Glutamatergic neuron (in vitro differentiated cells): ENCODE results near the gene KAT2A. TPM values are rescaled to one million over a fixed set of nuclear protein-coding genes. Genes with fewer than 3 reads are reported as not detected.
A peak's percentile ranks its signal among the peaks of the same experiment; 100 is the strongest.

Source experiments
- DNase-seq: peaks from one replicate; pipeline ENCODE4 v3.0.0; 2022
- H3K27ac Mint-ChIP-seq: one replicate; pipeline ENCODE4 v1.8.0; 2020; ENCODE audit warnings: mild to moderate bottlenecking, mixed read lengths, inconsistent platforms; ENCODE audit not compliant: unreplicated experiment
- H3K27me3 Mint-ChIP-seq: one replicate; pipeline ENCODE4 v1.8.0; 2020; ENCODE audit warnings: mild to moderate bottlenecking, moderate library complexity, mixed read lengths, inconsistent platforms; ENCODE audit not compliant: unreplicated experiment
- H3K36me3 Mint-ChIP-seq: one replicate; pipeline ENCODE4 v1.8.0; 2020; ENCODE audit warnings: mild to moderate bottlenecking, mixed read lengths, inconsistent platforms; ENCODE audit not compliant: unreplicated experiment
- H3K4me1 Mint-ChIP-seq: one replicate; pipeline ENCODE4 v1.8.0; 2020; ENCODE audit warnings: mild to moderate bottlenecking, low read depth, mixed read lengths, inconsistent platforms; ENCODE audit not compliant: unreplicated experiment
- H3K4me3 Mint-ChIP-seq: one replicate; pipeline ENCODE4 v1.8.0; 2020; ENCODE audit warnings: mild to moderate bottlenecking, mixed read lengths, inconsistent platforms; ENCODE audit not compliant: unreplicated experiment
- H3K9me3 Mint-ChIP-seq: one replicate; pipeline ENCODE4 v1.8.0; 2020; ENCODE audit warnings: mild to moderate bottlenecking, moderate library complexity, mixed read lengths, inconsistent platforms; ENCODE audit not compliant: unreplicated experiment
- CTCF ChIP-seq: fragments of 200-600 bp; sonication (generic); IDR thresholded peaks from one replicate; pipeline ENCODE4 v1.5.0; 2021; ENCODE audit not compliant: partially characterized antibody, unreplicated experiment
- long read RNA-seq: library from polyadenylated mRNA; unstranded; transcript quantifications from one replicate; pipeline ENCODE4 v2.0.0, GENCODE V29; 2020; ENCODE audit not compliant: unreplicated experiment
- total RNA-seq: library from RNA; stranded (reverse); fragmentation: NEBNext Ultra II Directional; extraction: Animal tissue kit (Norgen Biotek cat#: 25700); gene quantifications from one replicate; pipeline ENCODE4 v1.2.1, GENCODE V29; 2021; ENCODE audit not compliant: unreplicated experiment

Gene KAT2A
- 29.3 TPM for total RNA-seq
- long read RNA-seq, partial matches to known transcripts, result 0 of 1 reads
- long read RNA-seq, other reads (novel, unspliced or antisense), result 1 of 1 reads

GRCh38 chr17:42120770-42121769 lies at the start of gene KAT2A:
KAT2A (minus strand) TSS chr17:42121367; CDS start chr17:42121304, 63 bp downstream.
- H3K4me1 Mint-ChIP-seq, result peaks cover 24% of the 10 kb centered on the region
- peaks cover 8% of the 10 kb centered on the region for H3K9me3 Mint-ChIP-seq
- no peaks in the 10 kb centered on the region for H3K36me3 Mint-ChIP-seq
- H3K4me3 Mint-ChIP-seq, result peak within 1 kb of the TSS; percentile 74
- DNase-seq, result peak; percentile 84
- H3K27me3 Mint-ChIP-seq, result peaks cover 8% of the 10 kb centered on the region
- TF ChIP-seq CTCF, result no peak
- peak within 1 kb of the TSS; percentile 98 for H3K27ac Mint-ChIP-seq

- no peaks in the 10 kb centered on the region for H3K36me3 Mint-ChIP-seq
- no peak overlapping the region for H3K27ac Mint-ChIP-seq
- no peaks in the 10 kb centered on the region for H3K4me1 Mint-ChIP-seq
- peaks cover 20% of the 10 kb centered on the region for H3K27me3 Mint-ChIP-seq
- no peaks in the 10 kb centered on the region for H3K9me3 Mint-ChIP-seq
- H3K4me3 Mint-ChIP-seq, result no peak overlapping the region
- TF ChIP-seq CTCF, result no peak
- no peak for DNase-seq
Observed at GRCh38 chr17:42169351-42169750, 48.2 kb upstream of the KAT2A start.

- Mint-ChIP-seq H3K36me3 (no peaks in the 10 kb centered on the region), H3K27me3 (peaks cover 20% of the 10 kb centered on the region), H3K9me3 (no peaks in the 10 kb centered on the region), H3K4me3 (no peak overlapping the region), H3K27ac (no peak overlapping the region), H3K4me1 (no peaks in the 10 kb centered on the region)
- no peak for DNase-seq
- no peak for TF ChIP-seq CTCF
Observed at GRCh38 chr17:42167807-42168206, 46.6 kb upstream of the KAT2A start.

GRCh38 chr17:42166196-42166763 lies 45.1 kb upstream of the KAT2A start:
- no peak for DNase-seq
- TF ChIP-seq CTCF, result no peak
- Mint-ChIP-seq H3K27me3 (peaks cover 20% of the 10 kb centered on the region), H3K4me3 (no peak overlapping the region), H3K9me3 (peaks cover 2% of the 10 kb centered on the region), H3K27ac (peak overlapping the region; percentile 48), H3K36me3 (no peaks in the 10 kb centered on the region), H3K4me1 (peaks cover 3% of the 10 kb centered on the region)

GRCh38 chr17:42165751-42166150 lies 44.6 kb upstream of the KAT2A start:
- H3K4me3 Mint-ChIP-seq, result no peak overlapping the region
- no peak overlapping the region for H3K27ac Mint-ChIP-seq
- no peak for DNase-seq
- H3K9me3 Mint-ChIP-seq, result peaks cover 2% of the 10 kb centered on the region
- no peaks in the 10 kb centered on the region for H3K36me3 Mint-ChIP-seq
- peaks cover 18% of the 10 kb centered on the region for H3K27me3 Mint-ChIP-seq
- no peak for TF ChIP-seq CTCF
- peaks cover 3% of the 10 kb centered on the region for H3K4me1 Mint-ChIP-seq
